Endothelial cell of umbilical vein (primary cell): ENCODE data around the gene CHRNA9. TPM values are rescaled to one million over a fixed set of nuclear protein-coding genes. Genes with fewer than 3 reads are reported as not detected.

Experiments used
- BruUV-seq: library from RNA; stranded (reverse); fragments of 400-500 nt; replicated peaks from 2 replicates; lab custom pipeline; 2021; lab: Mats Ljungman, UMichigan
- CTCF ChIA-PET: fragments of 300-600, 350-600 bp; sonication (Branson Sonifier 250); formaldehyde crosslinking; loops from one replicate; lab custom pipeline; 2021; ENCODE audit warnings: antibody characterized with exemption, inconsistent platforms; lab: Charles Lee
- POLR2A ChIA-PET: fragments of 300-600, 350-600 bp; sonication (Branson Sonifier 250); formaldehyde crosslinking; loops from one replicate; lab custom pipeline; 2021; ENCODE audit warnings: antibody characterized with exemption, inconsistent platforms; lab: Charles Lee
- DNase-seq: peaks from one replicate; pipeline ENCODE4 v3.0.0-alpha.2; 2011; ENCODE audit warnings: low read depth, low spot score
- FAIRE-seq: peaks from 2 replicates; lab custom pipeline; 2011; peaks lifted over from hg19 to GRCh38; lab: Jason Lieb, UNC
- H2AFZ ChIP-seq: 2 replicates; pipeline ENCODE4 v1.6.0; 2012; ENCODE audit warnings: low read depth, low read length, control low read depth, inconsistent platforms
- H3K27ac ChIP-seq: 2 replicates; pipeline ENCODE4 v1.5.1; 2011; ENCODE audit warnings: low read depth, mild to moderate bottlenecking, control low read depth, low read length, moderate library complexity; ENCODE audit not compliant: insufficient read depth
- H3K27me3 ChIP-seq, 2 experiments: 2 replicates each; pipeline versions ENCODE4 v1.6.0 to v1.6.1; 2011; ENCODE audit warnings: low read length in 2 of 2, mixed read lengths in 1 of 2; ENCODE audit not compliant: control insufficient read depth in 2 of 2, insufficient read depth in 2 of 2
- H3K36me3 ChIP-seq, 2 experiments: 2 replicates in 1 of 2; 3 replicates in 1 of 2; pipeline ENCODE4 v1.5.1; 2011; ENCODE audit warnings: low read length in 2 of 2, mild to moderate bottlenecking in 1 of 2, moderate library complexity in 1 of 2; ENCODE audit not compliant: control insufficient read depth in 2 of 2, insufficient read depth in 2 of 2; ENCODE audit errors: extremely low read depth in 1 of 2
- H3K4me1 ChIP-seq: 3 replicates; pipeline ENCODE4 v1.5.1; 2011; ENCODE audit warnings: mild to moderate bottlenecking, low read length; ENCODE audit not compliant: control insufficient read depth, insufficient read depth; ENCODE audit errors: extremely low read depth
- H3K4me2 ChIP-seq: 2 replicates; pipeline ENCODE4 v1.6.1; 2011; ENCODE audit warnings: low read length, control low read depth, mixed read lengths; ENCODE audit not compliant: insufficient read depth
- H3K4me3 ChIP-seq, 3 experiments: fragments of 200-600 bp in 1 of 3; sonication (generic), shearing (Covaris generic) in 1 of 3; replicated peaks in 1 of 3; 2 replicates each; pipeline ENCODE4 v1.5.1; 2011 to 2016; ENCODE audit warnings: control low read depth in 3 of 3, low read length in 3 of 3, mild to moderate bottlenecking in 2 of 3, inconsistent platforms in 1 of 3, low read depth in 1 of 3, moderate library complexity in 1 of 3; ENCODE audit not compliant: insufficient read depth in 1 of 3
- H3K79me2 ChIP-seq: 2 replicates; pipeline ENCODE4 v1.6.0; 2012; ENCODE audit warnings: low read length, inconsistent platforms; ENCODE audit not compliant: control insufficient read depth, insufficient read depth
- H3K9ac ChIP-seq: replicated peaks from 2 replicates; pipeline ENCODE3; 2011; ENCODE audit warnings: low read length, control low read depth; ENCODE audit not compliant: insufficient read depth; ENCODE audit errors: extremely low read depth
- H3K9me1 ChIP-seq: replicated peaks from 3 replicates; pipeline ENCODE4 v1.6.0; 2011; ENCODE audit warnings: mild to moderate bottlenecking, low read length; ENCODE audit not compliant: control insufficient read depth, insufficient read depth; ENCODE audit errors: extremely low read depth
- H3K9me3 ChIP-seq: replicated peaks from 2 replicates; pipeline ENCODE4 v1.5.1; 2012; ENCODE audit warnings: low read length, inconsistent platforms; ENCODE audit not compliant: control insufficient read depth, insufficient read depth
- H4K20me1 ChIP-seq: replicated peaks from 2 replicates; pipeline ENCODE3; 2011; ENCODE audit warnings: mild to moderate bottlenecking, low read length; ENCODE audit not compliant: control insufficient read depth, insufficient read depth; ENCODE audit errors: extremely low read depth
- EZH2 ChIP-seq: IDR thresholded peaks from 2 replicates; pipeline ENCODE4 v1.6.1; 2012; ENCODE audit warnings: borderline replicate concordance, low read depth, mild to moderate bottlenecking, moderate library complexity, low read length, inconsistent platforms; ENCODE audit not compliant: severe bottlenecking
- FOS ChIP-seq: IDR thresholded peaks from 2 replicates; pipeline ENCODE4 v1.6.1; 2011; ENCODE audit warnings: mild to moderate bottlenecking, low read length, moderate library complexity, borderline replicate concordance; ENCODE audit not compliant: insufficient read depth
- GATA2 ChIP-seq: IDR thresholded peaks from 2 replicates; pipeline ENCODE4 v1.7.0; 2011; ENCODE audit warnings: low read depth, mild to moderate bottlenecking, moderate library complexity, mixed read lengths, low read length; ENCODE audit not compliant: insufficient read length, insufficient read depth
- JUN ChIP-seq: IDR thresholded peaks from 2 replicates; pipeline ENCODE4 v1.6.1; 2011; ENCODE audit warnings: borderline replicate concordance, low read depth; ENCODE audit not compliant: insufficient read length, insufficient read depth
- MYC ChIP-seq: IDR thresholded peaks from one replicate; pipeline ENCODE4 v1.6.1; 2011; ENCODE audit warnings: mild to moderate bottlenecking, low read depth, low read length
- POLR2A ChIP-seq: IDR thresholded peaks from 2 replicates; pipeline ENCODE4 v1.6.1; 2012; ENCODE audit warnings: low read depth, mild to moderate bottlenecking, control low read depth, low read length
- POLR2AphosphoS5 ChIP-seq: IDR thresholded peaks from 2 replicates; pipeline ENCODE4 v1.6.1; 2012; ENCODE audit warnings: low read depth, mild to moderate bottlenecking, control low read depth, low read length, moderate library complexity; ENCODE audit not compliant: insufficient read depth
- dilution Hi-C: fragments of 300-500 bp; cut with MboI; formaldehyde crosslinking; loops from one replicate; pipeline ENCODE4 v1.15.0; 2019; ENCODE audit warnings: low sequenced_read_pairs; ENCODE audit not compliant: extremely low pct_ligation_motif_present
- intact Hi-C: fragments of 100-400 bp; cut with micrococcal nuclease; formaldehyde crosslinking; loops from one replicate; pipeline ENCODE4 v1.10.0; 2022
- polyA plus RNA-seq, 4 experiments: library from polyadenylated mRNA; depleted of rRNA in 3 of 4; stranded (reverse) in 3 of 4; unstranded in 1 of 4; fragments of >200 nt; gene quantifications; 2 replicates each; pipeline versions ENCODE4 v1.2.1 to v1.2.3, GENCODE V29; 2011 to 2012; ENCODE audit warnings: missing spikeins in 1 of 4
- total RNA-seq: library from RNA; stranded (reverse); gene quantifications from 2 replicates; pipeline ENCODE4 v1.2.3, GENCODE V29; 2021
- TF ChIP-seq, protein P1 (sequence below), 2 donors: IDR thresholded peaks; 1 replicate in 1 of 2; 2 replicates in 1 of 2; pipeline ENCODE4 v1.5.1; 2011; ENCODE audit warnings: low read length in 2 of 2, mild to moderate bottlenecking in 2 of 2, moderate library complexity in 2 of 2, control low read depth in 1 of 2, inconsistent platforms in 1 of 2, low read depth in 1 of 2; ENCODE audit not compliant: insufficient read depth in 1 of 2; ENCODE audit errors: extremely low read depth in 1 of 2
- TF ChIP-seq, protein P2 (sequence below): IDR thresholded peaks from 2 replicates; pipeline ENCODE4 v1.6.1; 2011; ENCODE audit not compliant: insufficient read depth, insufficient read length

CHRNA9 gene
- total and polyA plus RNA-seq, 2 donors (not counting 3 experiments of a cell fraction or from before 2014, with no cell fraction given): not detected

DNA sequence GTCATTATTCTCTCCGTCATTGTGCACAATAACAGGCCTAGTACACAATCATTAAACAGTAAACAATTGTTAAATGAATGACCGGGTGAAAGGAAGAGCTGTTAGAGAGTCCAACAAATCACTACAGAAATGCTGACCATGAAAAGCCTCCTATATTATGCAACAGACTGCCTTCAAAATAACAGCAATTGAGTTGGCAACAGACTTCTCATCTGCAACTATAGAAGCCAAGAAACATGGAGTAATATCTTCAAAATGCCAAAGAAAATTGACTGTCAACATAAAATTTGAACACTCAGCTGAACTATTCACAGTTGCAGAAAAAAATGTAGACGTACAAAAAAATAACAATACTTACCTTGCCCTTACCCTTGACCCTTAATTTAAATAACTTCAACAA, 26.2 kb downstream of the CHRNA9 start:
- Histone ChIP-seq H3K4me2 (no peak overlapping the region), H3K9me3 (no peaks in the 10 kb centered on the region), H3K27ac (no peak overlapping the region), H4K20me1 (no peaks in the 10 kb centered on the region), H3K4me3 (no peak overlapping the region), H3K79me2 (no peaks in the 10 kb centered on the region), H2AFZ (no peak overlapping the region), H3K4me1 (no peaks in the 10 kb centered on the region), H3K9ac (no peak overlapping the region), H3K9me1 (no peaks in the 10 kb centered on the region), H3K27me3 (no peaks in the 10 kb centered on the region), H3K36me3 (no peaks in the 10 kb centered on the region)
- dilution Hi-C loops (no loop called here), intact Hi-C loops (no loop called here)
- ChIA-PET POLR2A (no interaction called here), CTCF (no interaction called here)
- DNase-seq: no peak
- TF ChIP-seq MYC (no peak), POLR2A (no peak), JUN (no peak), FOS (no peak), EZH2 (no peak), POLR2AphosphoS5 (no peak), GATA2 (no peak)
- TF ChIP-seq, protein P1, sequence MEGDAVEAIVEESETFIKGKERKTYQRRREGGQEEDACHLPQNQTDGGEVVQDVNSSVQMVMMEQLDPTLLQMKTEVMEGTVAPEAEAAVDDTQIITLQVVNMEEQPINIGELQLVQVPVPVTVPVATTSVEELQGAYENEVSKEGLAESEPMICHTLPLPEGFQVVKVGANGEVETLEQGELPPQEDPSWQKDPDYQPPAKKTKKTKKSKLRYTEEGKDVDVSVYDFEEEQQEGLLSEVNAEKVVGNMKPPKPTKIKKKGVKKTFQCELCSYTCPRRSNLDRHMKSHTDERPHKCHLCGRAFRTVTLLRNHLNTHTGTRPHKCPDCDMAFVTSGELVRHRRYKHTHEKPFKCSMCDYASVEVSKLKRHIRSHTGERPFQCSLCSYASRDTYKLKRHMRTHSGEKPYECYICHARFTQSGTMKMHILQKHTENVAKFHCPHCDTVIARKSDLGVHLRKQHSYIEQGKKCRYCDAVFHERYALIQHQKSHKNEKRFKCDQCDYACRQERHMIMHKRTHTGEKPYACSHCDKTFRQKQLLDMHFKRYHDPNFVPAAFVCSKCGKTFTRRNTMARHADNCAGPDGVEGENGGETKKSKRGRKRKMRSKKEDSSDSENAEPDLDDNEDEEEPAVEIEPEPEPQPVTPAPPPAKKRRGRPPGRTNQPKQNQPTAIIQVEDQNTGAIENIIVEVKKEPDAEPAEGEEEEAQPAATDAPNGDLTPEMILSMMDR (IDR thresholded peaks at IDR 0.05; ENCODE audit: extremely low read depth in 1 of 2, insufficient read depth in 1 of 2, low read depth in 1 of 2, low read length in 2 of 2): no peak
- TF ChIP-seq, protein P2, sequence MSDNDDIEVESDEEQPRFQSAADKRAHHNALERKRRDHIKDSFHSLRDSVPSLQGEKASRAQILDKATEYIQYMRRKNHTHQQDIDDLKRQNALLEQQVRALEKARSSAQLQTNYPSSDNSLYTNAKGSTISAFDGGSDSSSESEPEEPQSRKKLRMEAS: no peak
- BruUV-seq: no TSS peak
- FAIRE-seq: no peak
